Uterus (tissue), 2 donors: ENCODE measurements around the gene LRRC25.

Experiments used
- CTCF ChIP-seq, 4 experiments: fragments of 200-600 bp in 2 of 4; fragments of 450-650 bp in 2 of 4; sonication (generic) in 2 of 4; IDR thresholded peaks; one replicate each; pipeline ENCODE4 v1.5.1; 2016 to 2019; ENCODE audit warnings: antibody characterized with exemption in 4 of 4, mild to moderate bottlenecking in 2 of 4, moderate library complexity in 1 of 4
- POLR2A ChIP-seq, 2 donors: fragments of 450-650 bp; IDR thresholded peaks; one replicate each; pipeline ENCODE4 v1.6.1; 2016; ENCODE audit warnings: antibody characterized with exemption in 2 of 2, mild to moderate bottlenecking in 1 of 2, moderate library complexity in 1 of 2

GRCh38 chr19:18443831-18444230 is 46.4 kb upstream of the LRRC25 start:
- TF ChIP-seq CTCF (IDR thresholded peaks at IDR 0.05): no peak
- no peak for TF ChIP-seq POLR2A (IDR thresholded peaks at IDR 0.05)
